RWPE1 (cell line): Measurements from ENCODE around the gene UPK1A.
"Not testable (repeated sequence)": the region's sequence is repeated elsewhere in the genome, so short reads cannot be mapped to it uniquely, and the experiment has no call there.

ENCODE experiments used
- CTCF ChIA-PET: fragments of 350-600 bp; sonication (Branson Sonifier 250); formaldehyde crosslinking; extraction: SDS; loops from one replicate; lab custom pipeline; 2021; lab: Yijun Ruan, JAX
- POLR2A ChIA-PET: fragments of 400-600 bp; formaldehyde crosslinking; extraction: SDS; loops from one replicate; lab custom pipeline; 2020; ENCODE audit warnings: antibody characterized with exemption; ENCODE audit not compliant: low non-redundant PET; lab: Yijun Ruan, JAX
- DNase-seq: peaks from one replicate; pipeline ENCODE4 v3.0.0; 2012; ENCODE audit warnings: low spot score
- H3K27ac ChIP-seq: fragments of 450-650 bp; 2 replicates; pipeline ENCODE4 v1.5.1; 2017
- CTCF ChIP-seq: fragments of 450-650 bp; conservative IDR thresholded peaks from 2 replicates; pipeline ENCODE4 v1.5.1; 2017; ENCODE audit warnings: low read depth, mild to moderate bottlenecking

UPK1A gene

GRCh38 chr19:35673121-35673804 lies 6.9 kb downstream of the UPK1A start:
- peak; percentile 26 for DNase-seq
- no peak for TF ChIP-seq CTCF

GRCh38 chr19:35675589-35676140 lies 9.3 kb downstream of the UPK1A start:
- ChIA-PET CTCF (interaction anchor here (0.7 kb wide), 1 partner anchor 133 kb away, joined by 9 read pairs; no protein-coding TSS in a partner anchor), POLR2A (interaction anchor here (0.6 kb wide), 1 partner anchor 27 kb away, joined by 3 read pairs; no protein-coding TSS in a partner anchor)
- DNase-seq: no peak
- no peak for TF ChIP-seq CTCF
- no peak overlapping the region for H3K27ac ChIP-seq

More at GRCh38 chr19:35673121-35673804, 6.9 kb downstream of the UPK1A start:
- CTCF ChIA-PET: interaction anchor here (0.6 to 1.0 kb wide), 2 partner anchors 20 to 147 kb away, joined by 4 to 5 read pairs; no protein-coding TSS in a partner anchor
- no peak overlapping the region for H3K27ac ChIP-seq
- POLR2A ChIA-PET: no interaction called here

GRCh38 chr19:35689836-35690235 lies 23.5 kb downstream of the UPK1A start:
- no peak for DNase-seq
- no peak for TF ChIP-seq CTCF
- CTCF ChIA-PET: no interaction called here
- POLR2A ChIA-PET: interaction anchor here (0.6 kb wide), 1 partner anchor 286 kb away, joined by 4 read pairs; no protein-coding TSS in a partner anchor
- H3K27ac ChIP-seq: no peak overlapping the region

GRCh38 chr19:35691106-35691505 lies 24.8 kb downstream of the UPK1A start:
- DNase-seq, POLR2A ChIA-PET, CTCF ChIA-PET, H3K27ac ChIP-seq: not testable (repeated sequence)

GRCh38 chr19:35692010-35692409 lies 25.7 kb downstream of the UPK1A start:
- POLR2A ChIA-PET: no interaction called here
- CTCF ChIA-PET: interaction anchor here (0.6 kb wide), 1 partner anchor 181 kb away, joined by 3 read pairs; no protein-coding TSS in a partner anchor
- TF ChIP-seq CTCF: no peak

GRCh38 chr19:35693422-35693821 lies 27.1 kb downstream of the UPK1A start:
- ChIA-PET POLR2A (no interaction called here), CTCF (interaction anchor here (0.6 to 0.9 kb wide), 5 partner anchors 20 to 247 kb away, joined by 3 to 5 read pairs (median 3); no protein-coding TSS in a partner anchor)
- TF ChIP-seq CTCF: no peak
- H3K27ac ChIP-seq: no peak overlapping the region
- DNase-seq: no peak

More at GRCh38 chr19:35692010-35692409, 25.7 kb downstream of the UPK1A start:
- H3K27ac ChIP-seq: no peak overlapping the region
- no peak for DNase-seq
